Progenitor cell of endocrine pancreas (in vitro differentiated cells): ENCODE measurements around the gene MFSD2A. TPM values are rescaled to one million over a fixed set of nuclear protein-coding genes. Genes with fewer than 3 reads are reported as not detected.
A peak's percentile ranks its signal among the peaks of the same experiment; 100 is the strongest.

Experiments used
- DNase-seq: peaks from one replicate; pipeline ENCODE4 v3.0.0; 2021; ENCODE audit warnings: low spot score; ENCODE audit not compliant: unreplicated experiment
- H3K27ac Mint-ChIP-seq: 2 replicates; pipeline ENCODE4 v1.8.0; 2021; ENCODE audit warnings: mild to moderate bottlenecking, moderate library complexity, mixed read lengths
- H3K27me3 Mint-ChIP-seq: 2 replicates; pipeline ENCODE4 v1.8.0; 2021; ENCODE audit warnings: mixed read lengths
- H3K36me3 Mint-ChIP-seq: 2 replicates; pipeline ENCODE4 v1.8.0; 2022; ENCODE audit warnings: mixed read lengths; ENCODE audit not compliant: insufficient read depth
- H3K4me1 Mint-ChIP-seq: 2 replicates; pipeline ENCODE4 v1.8.0; 2021; ENCODE audit warnings: low read depth, mixed read lengths
- H3K4me3 Mint-ChIP-seq: 2 replicates; pipeline ENCODE4 v1.8.0; 2021; ENCODE audit warnings: low read depth, mild to moderate bottlenecking, moderate library complexity, mixed read lengths
- H3K9me3 Mint-ChIP-seq: 2 replicates; pipeline ENCODE4 v1.8.0; 2021; ENCODE audit warnings: low read depth, mixed read lengths
- CTCF ChIP-seq: fragments of 200-600 bp; sonication (generic); IDR thresholded peaks from one replicate; pipeline ENCODE4 v1.5.0; 2021; ENCODE audit warnings: antibody characterized with exemption, mild to moderate bottlenecking; ENCODE audit not compliant: unreplicated experiment
- total RNA-seq: library from RNA; stranded (reverse); gene quantifications from 2 replicates; pipeline ENCODE4 v1.2.1, GENCODE V29; 2021

Gene MFSD2A
- total RNA-seq, 1 donor from 2014 or later, result 1.8 TPM

GRCh38 chr1:39971138-39971537 lies 16.2 kb downstream of the MFSD2A start:
- Mint-ChIP-seq H3K4me3 (no peak overlapping the region), H3K4me1 (no peaks in the 10 kb centered on the region), H3K36me3 (no peaks in the 10 kb centered on the region), H3K27me3 (peaks cover 5% of the 10 kb centered on the region), H3K9me3 (no peaks in the 10 kb centered on the region), H3K27ac (no peak overlapping the region)
- DNase-seq, result no peak
- TF ChIP-seq CTCF, result no peak

- peak; percentile 99 for TF ChIP-seq CTCF
- Mint-ChIP-seq H3K27me3 (peaks cover 5% of the 10 kb centered on the region), H3K4me3 (no peak overlapping the region), H3K36me3 (no peaks in the 10 kb centered on the region), H3K27ac (no peak overlapping the region), H3K4me1 (peaks cover 3% of the 10 kb centered on the region), H3K9me3 (no peaks in the 10 kb centered on the region)
- DNase-seq, result peak; percentile 64
These were observed 18.7 kb downstream of the MFSD2A start for GRCh38 chr1:39973503-39974135.

- peaks cover 5% of the 10 kb centered on the region for H3K27me3 Mint-ChIP-seq
- no peak for TF ChIP-seq CTCF
- no peak overlapping the region for H3K4me3 Mint-ChIP-seq
- H3K9me3 Mint-ChIP-seq, result no peaks in the 10 kb centered on the region
- H3K4me1 Mint-ChIP-seq, result peaks cover 3% of the 10 kb centered on the region
- peak overlapping the region; percentile 82 for H3K27ac Mint-ChIP-seq
- DNase-seq, result no peak
- no peaks in the 10 kb centered on the region for H3K36me3 Mint-ChIP-seq
These were observed 21.8 kb downstream of the MFSD2A start for GRCh38 chr1:39976732-39977131.

- Mint-ChIP-seq H3K27ac (no peak overlapping the region), H3K9me3 (no peaks in the 10 kb centered on the region), H3K27me3 (peaks cover 5% of the 10 kb centered on the region), H3K4me3 (no peak overlapping the region), H3K36me3 (no peaks in the 10 kb centered on the region), H3K4me1 (peaks cover 3% of the 10 kb centered on the region)
- no peak for TF ChIP-seq CTCF
- DNase-seq, result no peak
These were observed 22.3 kb downstream of the MFSD2A start for GRCh38 chr1:39977202-39977601.

GRCh38 chr1:39979654-39980053 lies 24.7 kb downstream of the MFSD2A start:
- no peaks in the 10 kb centered on the region for H3K36me3 Mint-ChIP-seq
- no peak overlapping the region for H3K4me3 Mint-ChIP-seq
- H3K4me1 Mint-ChIP-seq, result peaks cover 3% of the 10 kb centered on the region
- H3K9me3 Mint-ChIP-seq, result no peaks in the 10 kb centered on the region
- TF ChIP-seq CTCF, result no peak
- DNase-seq, result no peak
- H3K27ac Mint-ChIP-seq, result no peak overlapping the region
- H3K27me3 Mint-ChIP-seq, result peaks cover 2% of the 10 kb centered on the region
